Stimulated activated CD8-positive, alpha-beta memory T cell treated with anti-CD3 and anti-CD28 coated beads, Interleukin-4, amount 100 ng/mL, for 24 hours (primary cell): ENCODE measurements around the gene OBSL1.

Experiments used
- DNase-seq: peaks from one replicate; pipeline ENCODE4 v3.0.0-alpha.2; 2020; ENCODE audit warnings: low read depth

The OBSL1 gene

DNA sequence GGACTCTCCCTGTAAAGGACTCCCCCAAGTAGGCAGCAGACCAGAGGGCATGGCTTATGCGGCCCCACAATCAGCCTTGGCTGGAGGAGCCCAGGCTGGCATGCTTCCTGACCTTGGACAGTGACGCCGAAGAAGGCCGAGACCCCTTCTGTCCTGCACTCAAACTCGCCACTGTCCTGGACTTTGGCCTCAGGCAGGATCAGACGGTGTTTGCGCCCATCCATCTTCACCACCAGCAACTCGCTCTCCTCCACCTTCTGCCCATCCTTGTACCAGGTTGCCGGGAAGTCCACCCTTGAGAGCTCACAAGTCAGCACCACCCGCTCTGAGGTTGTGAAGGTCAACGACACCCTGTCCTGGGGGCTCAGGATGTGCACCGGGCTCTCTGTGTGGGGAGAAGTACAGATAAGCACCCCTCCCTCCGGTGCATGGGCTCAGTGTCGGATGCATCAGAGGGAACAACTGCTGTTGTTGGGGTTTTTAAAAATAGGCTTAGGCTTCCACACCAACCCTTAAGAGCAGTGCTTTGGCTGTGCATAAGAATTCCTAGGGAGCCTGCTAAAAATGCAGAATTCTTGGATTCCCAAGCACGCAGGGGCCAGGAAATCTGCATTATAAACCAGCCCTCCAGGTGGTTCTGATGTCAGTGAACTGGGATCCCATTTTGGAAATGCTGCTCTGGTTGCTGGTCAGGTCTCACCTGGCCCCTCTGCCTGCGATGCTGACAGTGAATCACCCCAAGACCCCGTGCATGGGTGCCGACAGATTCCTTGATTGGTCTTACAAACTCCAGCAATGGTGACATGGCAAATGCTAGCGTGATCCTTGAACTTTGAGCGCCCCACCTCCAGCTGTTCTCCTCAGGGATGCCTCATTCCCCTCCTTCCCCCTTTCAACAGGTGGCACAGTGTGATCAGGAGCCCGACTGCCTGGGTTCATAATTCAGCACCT is 5.9 kb downstream of the OBSL1 start:
- no peak for DNase-seq

DNA sequence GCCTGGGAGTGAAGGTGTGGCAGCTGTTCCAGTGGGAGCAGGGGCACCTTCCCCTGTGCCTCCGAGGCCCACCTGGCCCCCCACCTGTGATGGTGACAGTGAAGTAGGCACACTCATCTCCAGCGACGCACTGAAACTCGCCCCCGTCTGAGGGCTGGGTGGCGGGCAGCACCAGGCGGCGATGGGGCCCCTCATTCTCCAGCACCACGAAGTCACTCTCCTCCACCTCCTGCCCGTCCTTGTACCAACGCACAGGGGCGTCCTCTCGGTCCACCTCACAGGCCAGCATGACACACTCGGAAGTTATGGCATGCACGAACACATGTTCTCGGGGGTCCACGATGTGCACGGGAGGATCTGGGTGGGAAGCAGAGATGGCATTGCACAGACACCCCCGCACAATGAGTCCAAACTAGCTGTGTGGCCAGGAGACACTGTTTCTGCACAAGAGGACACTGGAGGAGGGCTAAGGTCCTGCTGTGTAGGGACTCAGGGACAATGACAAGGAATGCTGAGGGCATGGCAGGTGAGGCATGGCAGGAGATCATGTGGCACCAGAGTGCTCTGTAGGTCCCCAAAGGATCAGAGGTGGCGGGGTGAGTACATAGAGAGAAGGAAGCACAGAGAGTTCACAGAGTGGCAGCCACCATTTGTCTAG is 7.9 kb downstream of the OBSL1 start:
- no peak for DNase-seq

DNA sequence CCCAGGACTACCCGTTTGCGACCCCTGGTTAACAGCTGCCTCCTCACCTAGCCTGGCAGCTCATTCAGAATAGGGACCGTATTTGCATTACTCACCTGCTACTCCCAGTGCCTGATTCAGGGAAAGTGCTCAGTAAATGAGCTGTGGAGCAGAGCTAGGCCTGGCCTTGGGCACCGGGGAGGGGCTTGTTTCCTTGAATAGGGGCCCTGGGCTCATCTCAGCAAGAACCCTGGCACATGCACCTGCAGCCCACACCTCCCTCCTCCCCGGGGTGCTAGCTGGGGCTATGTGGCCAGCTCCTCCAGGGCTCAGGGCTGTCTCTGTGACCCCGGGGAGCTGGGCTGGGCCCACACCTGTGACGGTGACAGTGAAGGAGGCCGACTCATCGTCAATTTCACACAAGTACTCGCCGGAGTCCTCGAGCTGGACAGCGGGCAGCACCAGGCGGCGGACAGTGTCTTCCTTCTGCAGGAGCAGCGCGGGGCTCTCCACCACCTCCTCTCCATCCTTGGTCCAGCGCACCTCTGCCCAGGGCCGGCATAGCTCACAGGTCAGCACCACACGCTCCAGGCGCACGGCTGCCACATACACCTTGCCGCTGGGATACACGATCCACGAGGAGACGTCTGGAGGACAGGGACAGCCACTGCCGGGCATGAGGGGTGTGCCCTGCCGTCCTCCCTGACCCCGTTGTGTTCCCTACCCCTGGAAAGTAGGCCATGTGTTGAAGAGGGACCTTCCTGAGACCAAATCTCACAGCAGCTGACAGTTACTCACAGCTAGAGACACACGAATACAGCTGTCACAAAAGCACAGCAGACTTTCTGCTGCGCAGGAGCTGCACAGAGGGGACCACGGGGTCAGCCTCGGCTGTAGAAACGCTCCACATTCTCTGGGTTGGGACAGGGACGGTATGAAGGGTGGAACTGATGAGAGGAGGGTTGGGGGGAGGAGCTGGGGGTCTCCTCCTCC is 9.0 kb downstream of the OBSL1 start:
- no peak for DNase-seq

DNA sequence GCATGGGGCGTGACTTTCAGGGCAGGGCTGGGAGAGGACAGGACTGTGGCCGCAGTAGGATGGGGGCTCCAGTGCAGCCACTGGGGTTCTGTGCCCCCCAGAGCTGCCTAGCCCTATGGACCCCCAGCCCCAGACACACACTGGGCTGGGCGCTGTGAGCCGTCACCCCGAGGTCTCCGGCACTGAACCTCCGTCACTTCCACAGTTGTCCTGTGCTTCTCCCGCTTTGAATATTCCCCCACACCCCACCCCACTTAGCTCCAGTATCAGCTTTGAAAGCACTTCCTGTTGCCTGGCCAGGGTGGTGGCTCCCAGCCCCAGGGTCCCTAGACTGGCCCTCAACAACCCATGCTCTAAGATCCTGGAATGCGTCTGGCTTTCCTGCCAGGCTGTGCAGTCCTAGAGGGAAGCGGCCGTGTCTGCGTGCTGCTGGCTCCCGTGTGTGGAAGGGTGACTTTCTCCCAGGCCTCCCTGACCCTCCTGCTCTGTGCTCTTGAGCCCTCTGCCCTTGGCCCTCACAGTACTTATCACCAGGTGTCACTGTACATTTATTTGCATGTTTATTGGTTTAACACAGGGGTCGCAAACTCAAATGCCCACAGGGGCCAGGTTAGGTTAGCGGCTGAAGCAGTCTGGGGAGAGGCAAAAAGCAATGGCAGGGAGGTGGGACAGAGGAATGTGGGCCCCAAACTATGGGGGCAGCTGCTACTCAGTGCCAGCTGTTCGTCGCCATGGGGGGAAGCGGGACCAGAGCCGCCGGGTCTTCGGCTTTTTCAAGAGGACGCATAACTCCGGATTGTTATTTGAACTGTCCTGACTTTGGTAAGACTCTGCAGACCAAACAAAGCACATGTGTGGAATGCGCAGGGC is 9.9 kb downstream of the OBSL1 start:
- DNase-seq: no peak

DNA sequence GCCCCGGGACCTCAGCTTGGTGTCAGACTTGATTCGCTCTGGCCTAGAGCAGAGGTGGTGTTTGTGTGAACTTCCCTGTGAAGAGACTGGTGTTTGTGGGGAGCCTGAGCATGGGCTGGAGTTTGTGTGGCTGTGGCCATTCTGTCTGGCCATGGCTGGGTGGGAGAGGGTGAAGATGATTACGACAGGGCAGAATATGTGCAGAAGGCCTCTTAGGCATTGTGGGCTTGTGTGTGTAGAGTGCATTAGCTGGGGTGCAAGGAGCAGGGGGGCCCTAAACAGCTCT is 10.5 kb downstream of the OBSL1 start:
- no peak for DNase-seq

DNA sequence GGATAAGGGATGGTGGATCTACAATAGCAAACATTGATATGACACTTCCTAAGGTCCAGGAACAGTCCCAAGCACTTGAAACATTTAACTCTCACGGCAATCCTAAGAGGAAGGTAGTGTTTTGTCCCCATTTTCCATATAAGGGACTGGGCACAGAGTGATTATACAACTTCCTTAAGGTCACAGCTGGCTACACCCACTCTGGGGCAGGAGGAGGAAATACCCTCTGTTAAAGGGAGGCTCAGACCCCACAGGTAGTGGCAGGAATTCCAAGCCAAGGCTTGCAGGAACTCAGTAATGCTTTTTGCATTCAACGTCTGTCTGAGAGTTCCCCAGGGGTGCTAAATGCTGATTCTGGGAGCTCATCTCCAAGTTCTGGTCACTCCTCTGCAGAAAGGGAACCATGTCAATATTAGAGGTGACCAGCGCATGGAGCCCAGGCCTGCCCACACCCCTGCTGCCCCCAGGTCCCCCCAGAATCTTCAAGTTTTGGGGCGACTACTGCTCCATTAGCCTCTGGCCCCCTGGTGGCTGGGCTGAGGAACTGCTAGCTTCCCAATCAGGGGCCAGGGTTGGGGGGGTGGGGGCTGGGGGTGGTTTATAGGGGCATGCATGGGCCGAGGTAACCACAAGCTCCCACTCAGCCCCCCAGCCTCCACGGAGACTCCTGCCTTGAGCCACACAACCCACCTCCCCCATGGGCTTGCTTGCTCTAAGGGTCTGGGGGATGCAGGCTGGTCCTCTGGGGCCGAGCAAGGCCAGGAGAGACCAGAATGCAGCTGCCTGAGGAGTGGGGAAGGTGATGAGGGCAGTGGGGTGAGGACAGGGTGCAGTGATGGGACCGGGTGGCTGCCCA is 11.1 kb downstream of the OBSL1 start:
- no peak for DNase-seq

DNA sequence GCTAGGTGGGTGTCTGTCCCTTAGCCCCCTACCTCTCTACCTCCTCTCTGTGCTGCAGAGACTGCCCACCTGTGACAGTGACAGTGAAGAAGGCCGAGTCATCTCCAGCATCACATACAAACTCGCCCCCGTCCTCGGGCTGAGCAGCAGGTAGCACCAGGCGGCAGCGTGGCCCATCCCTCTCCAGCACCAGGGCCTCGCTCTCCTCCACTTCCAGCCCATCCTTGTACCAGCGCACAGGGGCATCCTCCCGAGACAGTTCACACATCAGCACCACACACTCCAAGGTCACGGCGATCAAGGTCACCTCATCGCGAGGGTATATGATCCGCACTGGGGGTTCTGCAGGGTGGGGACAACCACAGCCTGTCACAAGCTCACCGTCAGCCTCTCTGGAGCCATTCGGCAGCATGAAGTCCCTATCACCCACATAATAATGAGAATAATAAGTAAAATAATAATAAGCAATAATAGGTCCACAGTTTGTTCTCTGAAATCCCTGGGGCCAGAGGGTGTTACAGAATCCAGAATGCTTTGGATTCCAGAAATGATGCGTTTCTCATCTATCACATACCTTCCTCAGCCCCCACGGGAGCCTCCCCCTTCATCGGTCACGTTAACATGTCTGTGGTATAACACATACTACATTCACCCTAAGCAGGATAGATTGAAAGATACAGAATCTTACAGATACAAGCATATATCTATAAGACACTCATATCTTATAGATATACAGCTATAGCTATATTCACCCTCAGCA is 12.0 kb downstream of the OBSL1 start:
- DNase-seq: no peak

DNA sequence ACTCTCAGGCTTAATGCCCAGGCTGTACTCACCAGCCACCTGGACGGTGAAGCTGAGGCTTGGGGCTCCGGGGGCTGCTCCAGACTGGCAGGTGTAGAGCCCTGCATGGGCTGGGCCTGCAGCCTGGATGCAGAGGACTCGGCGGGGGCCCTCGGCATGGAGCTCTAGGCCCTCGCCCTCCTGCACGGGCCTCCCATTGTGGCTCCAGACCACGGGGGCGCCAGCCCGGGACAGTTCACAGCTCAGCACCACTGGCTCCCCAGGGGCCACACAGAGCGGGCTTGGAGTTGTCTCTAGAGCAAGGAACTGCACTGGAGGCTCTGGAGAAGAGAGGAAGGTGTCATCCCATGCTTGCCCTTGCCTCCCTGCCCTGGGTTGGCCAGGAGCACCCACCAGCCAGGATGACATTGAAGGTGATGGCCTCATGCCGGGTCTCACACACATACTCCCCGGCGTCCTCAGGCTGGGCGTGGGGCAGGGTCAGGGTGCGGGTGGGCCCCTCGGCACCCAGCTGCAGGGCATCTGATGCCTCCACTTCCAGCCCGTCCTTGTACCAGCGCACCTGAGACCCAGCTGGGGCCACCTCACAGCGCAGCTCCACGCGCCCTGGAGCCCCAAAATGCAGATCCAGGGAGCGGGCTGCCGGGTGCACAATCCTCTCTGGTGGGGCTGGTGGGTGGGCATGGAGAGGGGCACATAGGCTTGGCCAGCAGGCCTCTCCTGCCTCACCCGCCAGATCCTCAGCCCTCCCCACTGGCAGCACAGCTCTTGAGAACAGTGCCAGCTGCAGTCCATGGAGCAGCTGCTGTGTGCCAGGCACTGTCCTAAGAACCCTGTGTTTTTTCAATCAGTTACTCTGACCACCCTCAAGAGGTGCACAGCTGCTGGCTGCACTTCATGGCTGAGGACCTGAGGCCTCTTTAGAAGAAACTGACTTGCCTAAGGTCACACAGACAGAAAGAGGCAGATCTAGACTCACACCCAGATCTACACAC is 13.3 kb downstream of the OBSL1 start:
- DNase-seq: no peak

DNA sequence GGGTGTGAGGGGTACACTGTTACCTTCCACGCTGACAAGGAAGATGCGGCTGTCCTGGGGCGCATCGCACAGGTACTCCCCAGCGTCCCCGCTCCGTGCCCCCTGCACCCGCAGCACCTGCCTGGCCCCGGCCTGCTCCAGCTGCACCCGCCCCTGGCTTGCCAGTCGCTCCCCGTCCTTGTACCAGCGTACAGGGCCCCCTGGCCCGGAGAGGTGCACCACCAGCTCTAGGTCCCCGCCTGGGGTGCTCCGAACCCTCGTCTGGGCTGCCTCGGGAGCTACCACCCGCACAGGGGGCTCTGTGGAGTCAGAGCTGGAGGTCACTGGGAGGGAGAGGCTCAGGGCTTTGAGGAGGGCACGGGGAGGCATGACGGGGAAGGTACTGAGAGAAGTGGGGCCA is 14.0 kb downstream of the OBSL1 start:
- no peak for DNase-seq

DNA sequence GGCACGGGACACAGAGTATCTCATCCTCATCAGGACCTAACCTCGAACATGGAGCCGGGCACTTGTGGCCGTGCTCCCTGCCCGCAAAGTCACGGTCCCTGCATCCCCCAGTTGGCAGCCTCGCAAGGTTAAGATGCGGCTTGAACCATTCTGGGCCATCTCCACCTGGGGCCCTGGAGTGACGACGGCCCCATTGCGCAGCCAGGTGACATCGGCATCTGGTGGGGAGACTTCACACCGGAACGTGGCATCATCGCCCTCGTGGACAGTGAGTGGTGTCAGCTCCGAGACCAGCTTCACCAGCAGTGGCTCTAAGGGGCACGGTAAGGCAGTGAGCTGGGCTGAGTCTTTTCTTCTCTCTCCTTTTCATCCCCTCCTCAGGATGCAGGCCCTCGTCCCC is 14.9 kb downstream of the OBSL1 start:
- no peak for DNase-seq

DNA sequence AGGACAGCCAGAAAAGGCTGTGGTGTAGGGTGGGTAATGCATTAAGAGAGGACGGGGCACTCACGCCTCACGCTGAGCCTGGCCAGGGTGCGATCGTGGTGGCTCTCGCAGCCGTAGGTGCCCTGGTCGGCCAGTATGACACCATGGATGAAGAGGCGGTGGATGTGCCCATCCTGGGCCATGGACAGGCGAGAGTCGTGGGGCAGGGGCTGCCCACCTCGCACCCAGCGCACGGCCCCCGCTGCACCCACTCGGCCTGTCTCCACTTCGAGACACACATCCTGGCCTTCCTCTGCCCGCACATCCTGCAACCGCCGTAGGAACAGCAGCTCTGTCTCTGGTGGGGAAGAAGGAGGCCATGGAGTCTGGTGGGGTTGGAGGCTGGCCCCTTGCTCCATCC is 15.4 kb downstream of the OBSL1 start:
- no peak for DNase-seq

DNA sequence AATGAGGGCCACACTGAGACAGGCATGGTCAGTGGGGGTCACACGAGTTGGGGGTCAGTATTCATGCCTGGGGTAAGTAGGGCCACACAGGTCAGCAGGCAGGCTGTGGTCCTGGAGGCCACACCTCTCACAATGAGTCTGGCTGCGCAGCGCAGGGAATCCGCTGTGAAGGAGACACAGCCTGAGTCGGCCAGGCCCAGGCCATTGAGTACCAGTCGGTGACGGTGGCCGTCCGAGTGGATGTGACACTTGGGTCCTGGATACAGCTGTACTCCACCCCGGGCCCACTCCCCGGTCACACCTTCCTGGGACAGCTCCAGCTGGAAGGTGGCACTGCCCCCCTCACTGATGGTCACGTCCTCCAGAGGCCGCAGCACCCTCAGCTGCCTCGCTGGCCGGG is 17.0 kb downstream of the OBSL1 start:
- DNase-seq: no peak

DNA sequence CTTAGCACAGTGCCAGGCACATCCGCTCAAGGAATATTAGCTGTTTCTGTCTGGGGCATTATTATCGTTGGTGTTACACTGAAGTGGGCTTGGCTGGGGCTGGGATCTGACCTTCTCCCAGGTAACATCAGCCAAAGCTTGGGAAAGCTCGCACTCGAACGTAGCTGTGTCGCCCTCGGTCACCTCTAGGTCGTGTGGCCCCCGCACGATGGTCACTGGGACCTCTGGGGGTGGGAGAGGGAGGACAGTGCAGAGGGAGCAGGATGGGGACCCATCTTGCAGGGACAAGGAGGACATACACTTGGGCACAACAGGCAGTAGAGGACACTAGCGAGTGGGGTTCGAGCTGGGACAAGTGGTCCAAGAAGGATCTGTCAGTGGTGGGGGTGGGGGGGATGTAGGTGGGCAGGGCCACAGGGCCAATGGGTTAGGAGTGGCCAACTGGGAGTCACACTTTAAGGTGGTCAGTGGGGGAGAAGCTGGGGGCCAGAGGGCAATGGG is 17.8 kb downstream of the OBSL1 start:
- DNase-seq: no peak

DNA sequence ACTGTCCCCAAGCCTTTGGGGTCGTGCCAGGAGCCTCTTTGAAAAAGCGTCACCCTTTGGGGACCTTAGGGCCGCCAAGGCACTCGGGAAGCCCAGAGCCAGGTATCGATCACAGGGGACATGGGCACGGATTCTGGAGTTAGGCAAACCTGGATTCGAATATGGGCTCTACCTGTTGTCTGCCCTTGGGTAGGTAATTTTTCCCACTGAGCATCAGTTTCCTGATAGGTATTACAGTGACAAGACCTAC is 18.2 kb downstream of the OBSL1 start:
- no peak for DNase-seq

DNA sequence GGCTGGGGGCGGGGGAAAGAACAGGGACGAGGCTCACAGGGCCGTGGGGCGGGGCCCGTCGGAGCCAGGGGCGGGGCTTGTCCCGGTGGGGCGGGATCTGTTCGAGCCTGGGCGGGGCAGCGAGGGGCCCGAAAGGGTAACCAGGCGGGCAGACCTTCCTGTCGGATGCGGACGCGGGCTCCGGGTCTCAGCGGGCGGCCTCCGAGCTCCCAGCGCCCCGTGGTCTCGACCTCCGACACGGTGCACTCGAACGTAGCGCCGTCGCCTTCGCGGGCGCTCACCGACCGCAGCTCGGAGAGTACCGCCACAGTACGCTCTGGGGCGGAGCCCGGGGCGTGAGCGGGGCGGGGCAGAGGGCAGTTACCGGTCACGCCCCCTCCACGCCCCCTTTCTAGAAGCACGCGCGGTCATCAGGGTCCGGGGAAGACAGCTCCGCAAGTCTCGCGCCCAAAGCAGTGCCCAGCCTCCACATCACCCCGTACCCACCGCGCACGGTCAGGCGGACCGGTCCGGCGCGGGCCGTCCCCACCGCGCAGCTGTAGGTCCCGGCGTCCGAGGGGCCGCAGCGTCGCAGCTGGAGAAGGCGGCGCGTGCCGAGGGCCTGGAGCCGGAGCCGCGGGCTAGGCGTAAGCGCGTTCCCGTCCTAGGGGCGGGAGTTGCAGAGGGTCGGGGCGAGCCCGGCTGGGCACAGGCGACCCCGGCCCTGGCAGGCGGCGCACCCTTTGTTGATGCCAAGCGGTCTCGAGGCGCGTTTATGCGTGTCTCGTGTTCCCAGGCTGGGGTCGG is 18.8 kb downstream of the OBSL1 start:
- peak; percentile 74 for DNase-seq

DNA sequence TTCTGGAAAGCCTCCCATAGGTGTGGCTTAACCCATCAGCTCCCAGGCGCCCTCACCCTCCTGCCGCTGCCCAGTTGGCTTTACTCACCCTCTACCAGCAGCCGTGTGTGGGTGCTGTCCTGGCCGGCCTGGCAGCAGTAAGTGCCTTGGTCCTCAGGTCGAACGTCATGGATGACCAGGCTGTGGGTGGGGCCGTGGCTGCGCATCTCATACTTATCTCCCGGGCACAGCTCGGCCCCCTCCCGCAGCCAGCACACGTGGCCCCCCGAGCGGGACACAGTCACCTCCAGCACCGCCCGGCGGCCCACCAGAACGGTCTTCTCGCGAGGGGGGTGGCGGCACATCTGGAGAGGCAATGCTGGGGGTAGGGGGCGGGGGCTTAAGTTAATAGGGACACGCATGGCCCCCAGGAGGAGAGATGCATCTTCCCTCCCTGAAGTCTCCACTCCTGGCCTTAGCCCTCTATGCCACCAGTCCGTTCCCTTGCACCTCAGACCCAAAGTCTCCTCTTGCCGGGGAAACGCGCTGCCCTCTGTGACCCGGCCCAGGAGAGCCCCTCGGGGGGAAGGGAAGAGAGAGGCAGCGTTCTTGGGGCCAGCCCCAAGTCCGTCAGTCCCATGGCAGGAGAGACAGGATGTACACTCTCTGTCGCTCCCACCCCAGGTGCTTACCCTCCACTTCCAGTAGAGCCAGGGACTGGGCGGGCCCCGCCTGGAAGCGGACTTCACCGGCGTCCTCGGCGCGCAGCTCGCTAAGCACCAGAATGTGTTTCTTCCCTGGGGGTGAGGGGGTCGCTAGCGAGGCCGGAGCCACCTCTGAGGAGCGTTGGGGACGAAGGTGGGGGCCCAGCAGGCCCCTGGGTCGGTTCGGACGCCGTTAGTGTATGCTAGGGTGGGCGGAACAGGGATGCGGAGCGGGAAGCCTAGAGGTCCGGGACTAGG is 19.6 kb downstream of the OBSL1 start:
- no peak for DNase-seq

DNA sequence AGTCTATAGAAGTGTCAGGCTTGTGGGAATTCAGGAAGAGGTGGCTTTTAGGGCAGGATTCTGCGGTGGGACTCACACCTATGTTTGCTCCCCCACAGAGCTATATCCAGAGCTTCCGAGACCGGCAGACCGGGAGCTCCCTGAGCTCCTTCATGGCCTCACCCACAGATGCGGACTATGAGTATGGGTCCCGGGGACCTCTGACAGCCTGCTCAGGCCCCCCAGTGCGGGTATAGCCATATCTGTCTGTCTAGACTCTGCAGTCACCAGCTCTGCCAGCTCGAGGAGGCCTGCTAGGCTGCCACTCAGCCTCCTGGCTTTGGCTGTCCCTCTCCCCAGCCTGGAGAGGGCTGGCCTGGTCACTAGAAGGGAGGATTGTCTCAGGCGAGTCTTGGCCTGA is 21.7 kb downstream of the OBSL1 start:
- DNase-seq: no peak
